Lower leg skin (tissue), 4 donors: Measurements from ENCODE around the gene CEBPA. TPM values are rescaled to one million over a fixed set of nuclear protein-coding genes. Genes with fewer than 3 reads are reported as not detected.

Source experiments
- DNase-seq, 2 donors: peaks; one replicate each; pipeline ENCODE4 v3.0.0-alpha.2; 2019; ENCODE audit warnings: low spot score in 2 of 2
- H3K4me3 ChIP-seq: fragments of 200-600 bp; sonication (generic); 2 replicates; pipeline ENCODE4 v1.5.1; 2017; ENCODE audit warnings: mild to moderate bottlenecking, low read depth; ENCODE audit not compliant: poor library complexity, severe bottlenecking
- POLR2A ChIP-seq, 2 donors: fragments of 450-650 bp; IDR thresholded peaks; one replicate each; pipeline ENCODE4 v1.6.1; 2016 to 2017; ENCODE audit warnings: antibody characterized with exemption in 2 of 2, mild to moderate bottlenecking in 1 of 2, moderate library complexity in 1 of 2
- WGBS, 2 donors: methylation state at CpG; one replicate each; pipeline ENCODE4 v1.1.5; 2018; 5-methylcytosine and 5-hydroxymethylcytosine counted together
- intact Hi-C: fragments of 100-400 bp; cut with DNase I; formaldehyde crosslinking; loops from one replicate; pipeline ENCODE4 v1.15.0; 2023; ENCODE audit warnings: low total_unique reads
- total RNA-seq, 4 donors: library from RNA; depleted of rRNA; stranded (reverse); fragments of >200 nt; gene quantifications; one replicate each; pipeline ENCODE4 v1.1.0, GENCODE V29; 2016
- TF ChIP-seq, protein P1 (sequence below), 3 donors: fragments of 450-650 bp; IDR thresholded peaks; one replicate each; pipeline ENCODE4 v1.5.1; 2016; ENCODE audit warnings: antibody characterized with exemption in 3 of 3, mild to moderate bottlenecking in 3 of 3, moderate library complexity in 2 of 3

Gene CEBPA
- total RNA-seq, 4 donors from 2014 or later: 228 to 297 (median 255) TPM

DNA sequence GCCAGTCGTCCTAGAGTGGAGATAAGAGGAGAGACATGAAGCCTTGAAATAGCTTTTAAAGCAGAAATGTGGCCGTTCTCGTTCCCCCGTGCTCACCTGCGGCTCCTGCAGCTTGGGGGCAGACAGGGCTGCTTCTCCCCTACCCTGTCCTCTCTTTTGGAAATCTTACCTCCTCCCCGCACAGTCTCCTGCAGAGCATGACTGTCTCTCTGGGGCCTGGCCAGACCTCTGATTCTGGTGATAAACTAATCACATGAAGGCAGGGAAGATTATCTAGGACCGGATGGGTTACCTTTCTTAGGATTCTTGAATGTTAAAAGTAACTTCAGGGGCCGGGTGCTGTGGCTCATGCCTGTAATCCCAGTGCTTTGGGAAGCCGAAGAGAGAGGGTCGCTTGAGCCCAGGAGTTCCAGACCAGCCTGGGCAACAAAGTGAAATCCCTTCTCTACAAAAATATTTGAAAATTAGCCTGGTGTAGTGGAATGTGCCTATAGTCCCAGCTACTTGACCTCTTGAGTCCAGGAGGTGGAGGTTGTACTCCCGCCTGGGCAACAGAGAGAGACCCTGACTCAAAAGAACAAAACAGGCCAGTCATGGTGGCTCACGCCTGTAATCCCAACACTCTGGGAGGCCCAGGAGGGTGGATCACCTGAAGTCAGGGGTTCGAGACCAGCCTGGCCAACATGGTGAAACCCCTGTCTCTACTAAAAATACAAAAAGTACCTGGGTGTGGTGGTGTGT, 8.1 kb downstream of the CEBPA start:
- intact Hi-C loops: no loop called here
- DNase-seq: no peak
- TF ChIP-seq, protein P1, sequence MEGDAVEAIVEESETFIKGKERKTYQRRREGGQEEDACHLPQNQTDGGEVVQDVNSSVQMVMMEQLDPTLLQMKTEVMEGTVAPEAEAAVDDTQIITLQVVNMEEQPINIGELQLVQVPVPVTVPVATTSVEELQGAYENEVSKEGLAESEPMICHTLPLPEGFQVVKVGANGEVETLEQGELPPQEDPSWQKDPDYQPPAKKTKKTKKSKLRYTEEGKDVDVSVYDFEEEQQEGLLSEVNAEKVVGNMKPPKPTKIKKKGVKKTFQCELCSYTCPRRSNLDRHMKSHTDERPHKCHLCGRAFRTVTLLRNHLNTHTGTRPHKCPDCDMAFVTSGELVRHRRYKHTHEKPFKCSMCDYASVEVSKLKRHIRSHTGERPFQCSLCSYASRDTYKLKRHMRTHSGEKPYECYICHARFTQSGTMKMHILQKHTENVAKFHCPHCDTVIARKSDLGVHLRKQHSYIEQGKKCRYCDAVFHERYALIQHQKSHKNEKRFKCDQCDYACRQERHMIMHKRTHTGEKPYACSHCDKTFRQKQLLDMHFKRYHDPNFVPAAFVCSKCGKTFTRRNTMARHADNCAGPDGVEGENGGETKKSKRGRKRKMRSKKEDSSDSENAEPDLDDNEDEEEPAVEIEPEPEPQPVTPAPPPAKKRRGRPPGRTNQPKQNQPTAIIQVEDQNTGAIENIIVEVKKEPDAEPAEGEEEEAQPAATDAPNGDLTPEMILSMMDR (IDR thresholded peaks at IDR 0.05): no peak
- no peak for TF ChIP-seq POLR2A (IDR thresholded peaks at IDR 0.05)
- H3K4me3 ChIP-seq: no peak overlapping the region
- 63 to 69% methylated on average over 13 of the region's 13 CpGs for WGBS, 2 donors

DNA sequence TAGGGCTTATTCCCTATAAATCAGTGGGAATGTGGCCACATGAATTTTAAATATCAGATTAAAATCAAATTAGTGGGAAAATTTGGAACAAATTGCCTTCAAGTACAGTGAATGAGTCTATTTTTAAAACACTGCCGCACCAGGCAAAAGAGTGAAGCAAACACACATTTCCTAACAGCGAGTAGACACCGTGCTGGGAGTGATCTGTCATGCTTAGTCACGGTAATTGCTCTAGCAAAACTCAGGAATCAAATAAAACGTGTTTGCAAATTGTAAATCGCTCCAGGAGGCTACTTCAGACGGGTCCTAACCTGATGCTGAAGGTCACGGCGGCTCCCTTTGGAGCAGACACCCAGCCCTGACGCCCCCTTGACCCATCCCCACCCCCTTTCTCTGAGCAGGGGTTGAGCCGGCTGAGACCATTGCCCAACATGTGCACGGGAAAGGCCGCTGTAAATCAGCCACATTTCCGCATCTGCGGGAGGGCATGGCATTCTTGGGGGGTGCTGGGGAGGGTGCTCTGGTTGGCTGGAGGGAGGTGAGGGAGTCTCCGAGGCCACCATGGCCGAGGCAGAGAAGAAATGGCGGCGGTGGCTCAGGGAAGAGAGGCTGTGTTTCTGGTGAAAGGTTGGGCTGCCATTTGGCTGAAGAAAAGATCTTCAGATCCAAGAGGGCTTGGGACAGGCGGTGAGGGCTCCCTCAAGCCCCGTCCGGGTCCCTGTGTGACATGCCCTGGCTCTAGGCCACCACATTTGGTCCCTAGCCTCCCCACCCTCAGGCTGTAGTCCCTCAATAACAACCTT, 8.9 kb downstream of the CEBPA start:
- TF ChIP-seq, protein P1 (IDR thresholded peaks at IDR 0.05): no peak
- TF ChIP-seq POLR2A (IDR thresholded peaks at IDR 0.05): no peak
- intact Hi-C loops: no loop called here
- no peak overlapping the region for H3K4me3 ChIP-seq
- WGBS, 2 donors: 18 to 19% methylated on average over 22 of the region's 22 CpGs
- no peak for DNase-seq

DNA sequence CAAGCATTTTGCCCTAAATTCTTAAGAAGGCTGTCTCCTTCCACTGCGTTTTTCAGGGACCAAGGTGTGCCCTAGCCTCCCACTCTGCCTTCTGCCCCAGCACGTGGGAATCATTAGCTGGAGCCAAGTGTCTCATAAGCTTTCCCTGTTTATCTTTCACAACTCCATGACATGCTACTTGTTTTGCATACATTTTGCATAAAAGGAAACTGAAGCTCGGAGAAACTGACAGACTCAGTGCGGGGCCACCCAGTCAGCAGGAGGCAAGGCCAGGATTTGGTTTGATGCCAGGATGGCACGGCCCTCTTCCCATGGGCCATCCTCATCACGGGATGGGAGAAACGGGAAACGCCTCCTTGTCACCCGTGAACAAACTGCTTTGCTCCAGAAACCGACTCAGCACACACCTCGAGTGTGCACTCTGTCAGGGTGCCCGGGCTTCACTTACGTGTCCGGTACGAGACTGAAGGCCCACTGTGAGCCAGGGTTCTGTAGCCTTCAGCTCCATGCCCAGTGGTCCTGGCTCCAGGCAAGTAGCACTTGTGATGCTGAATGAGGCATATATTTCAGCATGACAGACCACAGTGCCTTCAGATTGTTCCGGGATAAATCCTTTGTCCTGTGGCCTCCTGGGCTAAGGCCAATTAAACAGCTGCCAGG, 9.6 kb downstream of the CEBPA start:
- peak in 1 of 2 donors; percentile 93 for DNase-seq
- no peak overlapping the region for H3K4me3 ChIP-seq
- TF ChIP-seq POLR2A (IDR thresholded peaks at IDR 0.05): no peak
- TF ChIP-seq, protein P1 (IDR thresholded peaks at IDR 0.05): no peak
- intact Hi-C loops: no loop called here
- 30 to 51% methylated on average over 16 of the region's 16 CpGs for WGBS, 2 donors

DNA sequence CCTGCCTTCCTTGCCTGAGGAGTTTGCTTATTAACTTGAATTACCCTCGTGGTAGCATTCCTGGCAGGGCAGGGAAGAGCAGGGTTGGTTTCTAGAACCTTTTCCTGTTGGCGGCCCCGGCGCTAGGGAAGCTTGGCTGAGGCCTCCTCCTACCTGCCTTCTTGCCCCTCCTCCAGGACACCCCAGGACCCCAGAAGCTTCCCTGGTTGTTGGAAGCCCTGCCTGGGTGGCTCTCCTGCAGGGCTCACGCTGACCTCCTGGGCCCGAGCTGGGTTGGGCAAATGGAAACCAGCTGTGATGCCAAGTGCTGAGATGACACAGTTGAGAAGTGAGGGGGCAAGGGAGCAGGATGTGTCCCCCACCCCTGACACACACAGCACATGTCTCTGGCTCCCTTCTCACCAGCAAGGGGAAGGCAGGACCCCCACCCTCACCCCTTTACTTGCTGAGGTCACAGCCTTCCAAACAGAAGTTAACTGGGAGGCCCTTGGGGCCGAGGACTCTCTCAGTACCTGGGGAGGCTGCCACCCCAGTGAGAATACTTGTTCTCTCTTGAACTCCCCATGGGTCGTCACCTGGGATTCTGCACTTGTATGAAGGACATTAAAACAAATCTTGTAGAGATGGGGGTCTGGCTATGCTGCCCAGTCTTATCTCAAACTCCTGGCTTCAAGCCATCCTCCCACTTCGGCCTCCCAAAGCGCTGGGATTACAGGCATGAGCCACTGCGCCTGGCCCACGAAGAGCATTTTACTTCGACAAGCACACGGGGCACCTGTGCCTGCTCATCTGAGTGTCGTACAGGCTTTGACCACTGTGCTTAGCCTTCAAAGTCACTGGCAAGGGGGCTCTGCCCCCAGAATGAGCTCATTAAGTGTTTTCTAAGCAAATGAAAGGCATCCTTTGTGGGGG, 10.5 kb downstream of the CEBPA start:
- no peak for DNase-seq
- no peak for TF ChIP-seq POLR2A (IDR thresholded peaks at IDR 0.05)
- TF ChIP-seq, protein P1 (IDR thresholded peaks at IDR 0.05): no peak
- H3K4me3 ChIP-seq: no peak overlapping the region
- 80 to 82% methylated on average over 15 of the region's 15 CpGs for WGBS, 2 donors
- intact Hi-C loops: no loop called here

DNA sequence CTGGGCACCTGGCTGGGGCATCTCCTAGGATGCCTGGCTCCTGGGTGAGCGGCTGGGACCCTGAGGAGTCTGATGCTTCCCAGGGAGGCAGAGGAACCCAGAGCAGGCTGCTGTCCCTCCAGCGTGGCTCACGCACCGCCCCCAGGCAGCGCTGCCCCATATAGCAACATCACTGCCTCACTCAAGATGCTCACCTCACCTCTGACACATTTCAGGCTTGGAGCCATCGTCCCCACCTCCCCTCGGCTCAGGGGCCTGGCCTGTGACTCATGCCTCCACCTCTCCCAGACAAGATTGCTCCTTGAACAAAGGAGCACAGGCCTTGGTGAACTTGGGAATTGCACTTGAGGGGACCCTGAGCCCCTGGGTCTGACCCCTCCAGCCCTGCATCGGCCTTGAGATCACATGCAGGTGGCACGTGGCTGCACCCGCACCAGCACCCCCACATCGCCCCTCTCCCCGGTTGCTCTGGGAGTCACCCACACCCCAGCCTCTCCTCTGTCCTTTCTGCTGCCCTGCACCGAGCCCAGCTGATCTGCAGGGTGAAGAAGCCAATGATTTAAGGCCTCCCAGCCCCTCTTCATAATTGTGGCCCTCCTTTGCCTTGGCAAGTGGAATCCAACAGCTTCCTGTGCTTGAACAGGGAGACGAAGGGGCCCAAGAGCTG, 11.2 kb downstream of the CEBPA start:
- 69 to 81% methylated on average over 14 of the region's 14 CpGs for WGBS, 2 donors
- no peak for TF ChIP-seq POLR2A (IDR thresholded peaks at IDR 0.05)
- TF ChIP-seq, protein P1 (IDR thresholded peaks at IDR 0.05): no peak
- no peak for DNase-seq
- intact Hi-C loops: no loop called here
- H3K4me3 ChIP-seq: no peak overlapping the region
